Testis (tissue), 2 donors: ENCODE measurements around the gene IL23R.

Source experiments
- POLR2A ChIP-seq: fragments of 450-650 bp; IDR thresholded peaks from one replicate; pipeline ENCODE4 v1.6.1; 2017; ENCODE audit warnings: antibody characterized with exemption, mild to moderate bottlenecking, moderate library complexity
- TF ChIP-seq, protein P1 (sequence below), 3 experiments: fragments of 450-650 bp in 2 of 3; fragments of 200-600 bp in 1 of 3; sonication (generic) in 1 of 3; IDR thresholded peaks; one replicate each; pipeline ENCODE4 v1.5.1; 2016 to 2019; ENCODE audit warnings: antibody characterized with exemption in 3 of 3, mild to moderate bottlenecking in 2 of 3, moderate library complexity in 1 of 3

DNA sequence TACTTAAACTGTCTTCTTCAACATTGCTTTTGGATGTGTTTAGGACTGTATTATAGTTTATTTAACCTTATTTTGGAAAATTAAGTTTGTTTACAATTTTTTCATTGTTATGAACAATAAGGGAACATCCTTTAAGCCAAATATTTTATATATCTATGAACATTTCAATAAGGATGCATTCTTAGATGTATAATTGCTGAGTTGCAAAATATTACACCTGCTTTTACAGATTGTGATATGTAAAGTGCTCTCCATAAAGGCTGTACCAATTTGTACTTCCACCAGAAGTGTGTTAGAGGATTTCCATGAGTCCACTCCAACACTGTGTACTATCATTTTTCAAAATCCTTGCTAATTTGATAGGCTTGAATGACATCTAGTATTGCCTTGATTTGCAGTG lies 7.7 kb downstream of the IL23R start:
- no peak for TF ChIP-seq POLR2A
- TF ChIP-seq, protein P1, sequence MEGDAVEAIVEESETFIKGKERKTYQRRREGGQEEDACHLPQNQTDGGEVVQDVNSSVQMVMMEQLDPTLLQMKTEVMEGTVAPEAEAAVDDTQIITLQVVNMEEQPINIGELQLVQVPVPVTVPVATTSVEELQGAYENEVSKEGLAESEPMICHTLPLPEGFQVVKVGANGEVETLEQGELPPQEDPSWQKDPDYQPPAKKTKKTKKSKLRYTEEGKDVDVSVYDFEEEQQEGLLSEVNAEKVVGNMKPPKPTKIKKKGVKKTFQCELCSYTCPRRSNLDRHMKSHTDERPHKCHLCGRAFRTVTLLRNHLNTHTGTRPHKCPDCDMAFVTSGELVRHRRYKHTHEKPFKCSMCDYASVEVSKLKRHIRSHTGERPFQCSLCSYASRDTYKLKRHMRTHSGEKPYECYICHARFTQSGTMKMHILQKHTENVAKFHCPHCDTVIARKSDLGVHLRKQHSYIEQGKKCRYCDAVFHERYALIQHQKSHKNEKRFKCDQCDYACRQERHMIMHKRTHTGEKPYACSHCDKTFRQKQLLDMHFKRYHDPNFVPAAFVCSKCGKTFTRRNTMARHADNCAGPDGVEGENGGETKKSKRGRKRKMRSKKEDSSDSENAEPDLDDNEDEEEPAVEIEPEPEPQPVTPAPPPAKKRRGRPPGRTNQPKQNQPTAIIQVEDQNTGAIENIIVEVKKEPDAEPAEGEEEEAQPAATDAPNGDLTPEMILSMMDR (IDR thresholded peaks at IDR 0.05) = no peak
